HepG2 (cell line): ENCODE data around the gene KLF3. TPM values are rescaled to one million over a fixed set of nuclear protein-coding genes. Genes with fewer than 3 reads are reported as not detected.

Experiments
- ATAC-seq: fragments of 200-7000 bp; cut with Tn5 transposase; 3 replicates; pipeline ENCODE4 v1.9.1; 2020; ENCODE audit warnings: mild to moderate bottlenecking, moderate library complexity
- BruUV-seq: library from RNA; stranded (reverse); fragments of 400-500 nt; replicated peaks from 2 replicates; lab custom pipeline; 2021; lab: Mats Ljungman, UMichigan
- CTCF ChIA-PET: fragments of 300-600 bp; formaldehyde crosslinking; extraction: SDS; loops from one replicate; lab custom pipeline; 2021; ENCODE audit warnings: low total read pairs, inconsistent platforms, low intra/inter-chr PET ratio; lab: Yijun Ruan, JAX
- POLR2A ChIA-PET: fragments of 350-600 bp; sonication (Branson Sonifier 250); formaldehyde crosslinking; loops from one replicate; lab custom pipeline; 2020; ENCODE audit warnings: antibody characterized with exemption, inconsistent platforms; lab: Yijun Ruan, JAX
- DNase-seq: peaks from one replicate; pipeline ENCODE4 v3.0.0-alpha.2; 2015; ENCODE audit warnings: low spot score
- FAIRE-seq: peaks from 3 replicates; lab custom pipeline; 2011; peaks lifted over from hg19 to GRCh38; lab: Jason Lieb, UNC
- H2AFZ ChIP-seq: one replicate; pipeline ENCODE4 v1.6.1; 2011; ENCODE audit warnings: low read length, inconsistent platforms
- H3K27ac ChIP-seq: fragments of 300-600 bp; 3 replicates; pipeline ENCODE4 v1.8.0; 2011; ENCODE audit warnings: mixed run types, mild to moderate bottlenecking, mixed read lengths, low read length, inconsistent platforms; ENCODE audit not compliant: insufficient read depth; ENCODE audit errors: extremely low read length
- H3K27me3 ChIP-seq, 2 experiments: fragments of 200-600 bp in 1 of 2; 2 replicates in 1 of 2; 3 replicates in 1 of 2; pipeline versions ENCODE4 v1.6.0 to v1.8.0; 2011; ENCODE audit warnings: low read length in 2 of 2, mild to moderate bottlenecking in 2 of 2, moderate library complexity in 2 of 2, inconsistent platforms in 1 of 2; ENCODE audit not compliant: insufficient read depth in 2 of 2, control insufficient read depth in 1 of 2
- H3K36me3 ChIP-seq, 2 experiments: fragments of 200-600 bp in 1 of 2; replicated peaks in 1 of 2; 2 replicates in 1 of 2; 3 replicates in 1 of 2; pipeline versions ENCODE4 v1.5.1 to v1.8.0; 2011; ENCODE audit warnings: low read length in 2 of 2, inconsistent platforms in 1 of 2; ENCODE audit not compliant: insufficient read depth in 2 of 2, control insufficient read depth in 1 of 2
- H3K4me1 ChIP-seq: 2 replicates; pipeline ENCODE4 v1.5.1; 2012; ENCODE audit warnings: low read length, inconsistent platforms; ENCODE audit not compliant: insufficient read depth
- H3K4me2 ChIP-seq: 2 replicates; pipeline ENCODE4 v1.6.0; 2011; ENCODE audit warnings: low read depth, low read length, inconsistent platforms
- H3K4me3 ChIP-seq, 3 experiments: fragments of 200-600 bp in 1 of 3; sonication (generic), shearing (Covaris generic) in 1 of 3; replicated peaks in 1 of 3; 2 replicates each; pipeline ENCODE4 v1.5.1; 2011 to 2016; ENCODE audit warnings: low read length in 3 of 3, inconsistent platforms in 2 of 3, low read depth in 2 of 3, mild to moderate bottlenecking in 2 of 3, control low read depth in 1 of 3, mixed read lengths in 1 of 3; ENCODE audit not compliant: insufficient read depth in 1 of 3
- H3K79me2 ChIP-seq: one replicate; pipeline ENCODE4 v1.6.1; 2011; ENCODE audit warnings: low read length, inconsistent platforms; ENCODE audit not compliant: insufficient read depth
- H3K9ac ChIP-seq: 2 replicates; pipeline ENCODE4 v1.6.0; 2011; ENCODE audit warnings: mild to moderate bottlenecking, low read depth, low read length, inconsistent platforms; ENCODE audit not compliant: insufficient read depth
- H3K9me3 ChIP-seq: 2 replicates; pipeline ENCODE4 v1.5.1; 2012; ENCODE audit warnings: mild to moderate bottlenecking, low read length
- H4K20me1 ChIP-seq: 2 replicates; pipeline ENCODE4 v1.6.0; 2011; ENCODE audit warnings: inconsistent platforms, mild to moderate bottlenecking, low read length, moderate library complexity; ENCODE audit not compliant: insufficient read depth
- FOXJ3 ChIP-seq: sonication (generic); formaldehyde crosslinking; IDR thresholded peaks from 2 replicates; pipeline ENCODE4 v1.4.0; 2020; ENCODE audit warnings: missing genetic modification reagents, mild to moderate bottlenecking, borderline replicate concordance
- MAF1 ChIP-seq: sonication (generic); formaldehyde crosslinking; IDR thresholded peaks from 2 replicates; pipeline ENCODE4 v1.5.0; 2020; ENCODE audit warnings: missing genetic modification reagents, borderline replicate concordance
- PCBP1 ChIP-seq: fragments of 200-400 bp; formaldehyde crosslinking; IDR thresholded peaks from 2 replicates; pipeline ENCODE4 v1.6.1; 2017; ENCODE audit warnings: mild to moderate bottlenecking, low read depth, low read length, borderline replicate concordance
- SMAD1 ChIP-seq: sonication (generic); formaldehyde crosslinking; IDR thresholded peaks from 2 replicates; pipeline ENCODE4 v1.4.0; 2020; ENCODE audit warnings: missing genetic modification reagents, low read depth, mild to moderate bottlenecking, borderline replicate concordance
- SNAPC4 ChIP-seq: sonication (generic); formaldehyde crosslinking; IDR thresholded peaks from 2 replicates; pipeline ENCODE4 v1.4.0; 2020; ENCODE audit warnings: mild to moderate bottlenecking, missing genetic modification reagents
- SP1 ChIP-seq, 2 experiments: fragments of 450-650 bp in 1 of 2; sonication (generic) in 1 of 2; formaldehyde crosslinking in 1 of 2; IDR thresholded peaks; 2 replicates each; pipeline versions ENCODE4 v1.4.0 to v1.6.1; 2016 to 2020; ENCODE audit warnings: missing genetic modification reagents in 1 of 2
- TSC22D2 ChIP-seq: sonication (generic); formaldehyde crosslinking; IDR thresholded peaks from 2 replicates; pipeline ENCODE4 v1.5.1; 2020; ENCODE audit warnings: missing genetic modification reagents, mild to moderate bottlenecking, borderline replicate concordance
- ZFYVE20 ChIP-seq: sonication (generic); formaldehyde crosslinking; IDR thresholded peaks from 2 replicates; pipeline ENCODE4 v1.8.0; 2023; ENCODE audit warnings: low read depth, mild to moderate bottlenecking, moderate library complexity, missing genetic modification reagents, borderline replicate concordance
- ZNF180 ChIP-seq: sonication (generic); formaldehyde crosslinking; IDR thresholded peaks from 2 replicates; pipeline ENCODE4 v1.4.0; 2020; ENCODE audit warnings: low read depth, missing genetic modification reagents, borderline replicate concordance
- ZNF468 ChIP-seq: sonication (generic); formaldehyde crosslinking; IDR thresholded peaks from 2 replicates; pipeline ENCODE4 v1.8.0; 2022; ENCODE audit warnings: mild to moderate bottlenecking, moderate library complexity, missing genetic modification reagents
- ZNF570 ChIP-seq: sonication (generic); formaldehyde crosslinking; IDR thresholded peaks from 2 replicates; pipeline ENCODE4 v1.4.0; 2020; ENCODE audit warnings: mild to moderate bottlenecking, missing genetic modification reagents, borderline replicate concordance
- ZSCAN9 ChIP-seq: IDR thresholded peaks from 2 replicates; pipeline ENCODE4 v1.6.1; 2016; ENCODE audit warnings: borderline replicate concordance
- WGBS: methylation state at CpG from one replicate; pipeline ENCODE4 v1.1.6; 2017; ENCODE audit warnings: low lambda C conversion rate; 5-methylcytosine and 5-hydroxymethylcytosine counted together
- in situ Hi-C: cut with HindIII; loops from 2 replicates; pipeline ENCODE4 v1.10.0; 2017; ENCODE audit warnings: low pct_unique_long_range_greater_than_20kb; ENCODE audit not compliant: extremely low pct_ligation_motif_present
- intact Hi-C: fragments of 100-400 bp; cut with micrococcal nuclease; formaldehyde crosslinking; loops from one replicate; pipeline ENCODE4 v1.10.0; 2022; ENCODE audit not compliant: unreplicated experiment
- polyA plus RNA-seq, 8 experiments: library from polyadenylated mRNA; depleted of rRNA in 3 of 8; stranded (reverse) in 7 of 8; unstranded in 1 of 8; fragments of >200 nt; fragmentation: Illumina TruSeq in 4 of 8; extraction: Trizol in 4 of 8; gene quantifications; 2 replicates each; pipeline versions ENCODE4 v1.2.1 to v1.2.3, GENCODE V29; 2011 to 2016; ENCODE audit warnings: low read depth in 4 of 8, missing spikeins in 1 of 8, mixed read lengths in 1 of 8; ENCODE audit not compliant: insufficient read depth in 1 of 8
- total RNA-seq, 5 experiments: library from RNA; depleted of rRNA; stranded (reverse); fragments of >200 nt; fragmentation: Illumina TruSeq; extraction: Trizol; gene quantifications; 2 replicates each; pipeline ENCODE4 v1.2.3, GENCODE V29; 2016; ENCODE audit warnings: low read depth in 1 of 5

Gene KLF3
- total and polyA plus RNA-seq, 2 of the 13 experiments (the other 11 are each of a cell fraction or from before 2014, with no cell fraction given) = 29.1 to 37.8 TPM

GRCh38 chr4:38706301-38706700 lies 42.3 kb downstream of the KLF3 start:
- DNase-seq (no peak), ATAC-seq (no peak), FAIRE-seq (no peak)
- no peak overlapping the region for H2AFZ ChIP-seq
- H3K27me3 ChIP-seq = no peaks in the 10 kb centered on the region; a peak in 2 of 5 replicates
- H3K27ac ChIP-seq = no peak overlapping the region
- no peaks in the 10 kb centered on the region for H3K9me3 ChIP-seq
- ChIA-PET POLR2A (no interaction called here), CTCF (no interaction called here)
- no peak overlapping the region for H3K4me3 ChIP-seq
- no peak overlapping the region for H3K9ac ChIP-seq
- no peaks in the 10 kb centered on the region for H4K20me1 ChIP-seq
- H3K4me2 ChIP-seq = no peak overlapping the region
- no TSS peak for BruUV-seq
- no peak for TF ChIP-seq ZSCAN9 (CRISPR knock-in tag)
- no peak for TF ChIP-seq MAF1 (CRISPR knock-in tag)
- no peak for TF ChIP-seq ZNF180 (CRISPR knock-in tag)
- no peak for TF ChIP-seq ZFYVE20
- TF ChIP-seq PCBP1 = no peak
- no peak for TF ChIP-seq SMAD1 (CRISPR knock-in tag)
- no peak for TF ChIP-seq ZNF570 (CRISPR knock-in tag)
- TF ChIP-seq ZNF468 (CRISPR knock-in tag) = no peak
- TF ChIP-seq FOXJ3 (CRISPR knock-in tag) = no peak
- no peak for TF ChIP-seq TSC22D2 (CRISPR knock-in tag)
- no peak for TF ChIP-seq SP1 (IDR thresholded peaks at IDR 0.05)
- TF ChIP-seq SP1 (CRISPR knock-in tag; IDR thresholded peaks at IDR 0.05) = no peak
- TF ChIP-seq SNAPC4 (CRISPR knock-in tag) = no peak
- H3K4me1 ChIP-seq = no peaks in the 10 kb centered on the region
- no peaks in the 10 kb centered on the region for H3K36me3 ChIP-seq
- in situ Hi-C loops = no loop called here
- intact Hi-C loops = no loop called here
- WGBS = 44% methylated on average over 2 of the region's 2 CpGs
- no peaks in the 10 kb centered on the region for H3K79me2 ChIP-seq
